ENCODE results near the gene AHI1. TPM values are rescaled to one million over a fixed set of nuclear protein-coding genes. Genes with fewer than 3 reads are reported as not detected.

The AHI1 gene
- total RNA-seq, 1 donor from 2014 or later = 14.2 TPM

DNA sequence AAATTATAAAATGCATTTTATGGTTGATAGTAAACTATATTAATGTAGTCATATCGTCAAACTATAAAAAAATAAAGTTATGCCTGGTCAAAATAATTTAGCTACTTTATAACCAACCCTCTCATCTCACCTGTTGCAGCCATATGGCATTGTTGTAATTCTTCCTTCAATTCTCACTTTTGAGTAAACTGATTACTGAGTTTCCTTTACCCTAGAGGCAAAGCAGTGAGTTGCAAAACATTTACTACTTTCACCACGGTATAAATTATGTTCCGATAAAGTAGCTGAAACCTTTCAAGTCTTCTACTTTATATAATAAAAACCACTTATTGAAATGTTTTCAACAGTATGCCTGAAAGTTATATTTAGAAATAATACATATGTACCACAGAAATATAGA, 113.8 kb downstream of the AHI1 start:
- no peaks in the 10 kb centered on the region for H3K36me3 Mint-ChIP-seq (ENCODE audit: low read depth, unreplicated experiment)
- H4K20me1 ChIP-seq (ENCODE audit: insufficient read depth, low read length) = no peaks in the 10 kb centered on the region
- H3K4me1 ChIP-seq (ENCODE audit: insufficient read depth, low read length) = no peaks in the 10 kb centered on the region
- peaks cover 4% of the 10 kb centered on the region for H3K4me1 Mint-ChIP-seq (ENCODE audit: low read depth, unreplicated experiment)
- H3K4me3 Mint-ChIP-seq (ENCODE audit: unreplicated experiment) = no peak overlapping the region
- no peak overlapping the region for H3K4me3 ChIP-seq (ENCODE audit: insufficient read depth, low read depth, low read length)
- no peaks in the 10 kb centered on the region for H3K27me3 Mint-ChIP-seq (ENCODE audit: low read depth, unreplicated experiment)
- no peaks in the 10 kb centered on the region for H3K79me2 ChIP-seq (ENCODE audit: insufficient read depth, low read length)
- H3K9me3 ChIP-seq (ENCODE audit: insufficient read depth, low read depth, low read length) = no peaks in the 10 kb centered on the region
- FAIRE-seq (no peak), DNase-seq (ENCODE audit: low read depth) (no peak)
- no peaks in the 10 kb centered on the region for H3K36me3 ChIP-seq (ENCODE audit: insufficient read depth, low read length)
- no peaks in the 10 kb centered on the region for H3K9me3 Mint-ChIP-seq (ENCODE audit: unreplicated experiment)
- no peak overlapping the region for H3K27ac ChIP-seq (ENCODE audit: low read depth, low read length)
- H3K4me2 ChIP-seq (ENCODE audit: low read length) = no peak overlapping the region
- no peak overlapping the region for H3K27ac Mint-ChIP-seq (ENCODE audit: unreplicated experiment)
- H2AFZ ChIP-seq (ENCODE audit: low read depth, low read length) = no peak overlapping the region
- no peak overlapping the region for H3K9ac ChIP-seq (ENCODE audit: low read length)
- no peaks in the 10 kb centered on the region for H3K27me3 ChIP-seq (ENCODE audit: insufficient read depth, low read length)
- TF ChIP-seq, protein P1, sequence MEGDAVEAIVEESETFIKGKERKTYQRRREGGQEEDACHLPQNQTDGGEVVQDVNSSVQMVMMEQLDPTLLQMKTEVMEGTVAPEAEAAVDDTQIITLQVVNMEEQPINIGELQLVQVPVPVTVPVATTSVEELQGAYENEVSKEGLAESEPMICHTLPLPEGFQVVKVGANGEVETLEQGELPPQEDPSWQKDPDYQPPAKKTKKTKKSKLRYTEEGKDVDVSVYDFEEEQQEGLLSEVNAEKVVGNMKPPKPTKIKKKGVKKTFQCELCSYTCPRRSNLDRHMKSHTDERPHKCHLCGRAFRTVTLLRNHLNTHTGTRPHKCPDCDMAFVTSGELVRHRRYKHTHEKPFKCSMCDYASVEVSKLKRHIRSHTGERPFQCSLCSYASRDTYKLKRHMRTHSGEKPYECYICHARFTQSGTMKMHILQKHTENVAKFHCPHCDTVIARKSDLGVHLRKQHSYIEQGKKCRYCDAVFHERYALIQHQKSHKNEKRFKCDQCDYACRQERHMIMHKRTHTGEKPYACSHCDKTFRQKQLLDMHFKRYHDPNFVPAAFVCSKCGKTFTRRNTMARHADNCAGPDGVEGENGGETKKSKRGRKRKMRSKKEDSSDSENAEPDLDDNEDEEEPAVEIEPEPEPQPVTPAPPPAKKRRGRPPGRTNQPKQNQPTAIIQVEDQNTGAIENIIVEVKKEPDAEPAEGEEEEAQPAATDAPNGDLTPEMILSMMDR (IDR thresholded peaks at IDR 0.05; ENCODE audit: insufficient read depth, low read depth, low read length) = no peak

GRCh38 chr6:135383301-135383700, 114.2 kb downstream of the AHI1 start:
- no peak for FAIRE-seq

GRCh38 chr6:135382182-135382628, 115.3 kb downstream of the AHI1 start:
- H3K4me3 ChIP-seq (ENCODE audit: insufficient read depth, low read depth, low read length) = no peak overlapping the region
- Mint-ChIP-seq H3K27ac (ENCODE audit: unreplicated experiment) (no peak overlapping the region), H3K36me3 (ENCODE audit: low read depth, unreplicated experiment) (no peaks in the 10 kb centered on the region), H3K4me3 (ENCODE audit: unreplicated experiment) (no peak overlapping the region), H3K27me3 (ENCODE audit: low read depth, unreplicated experiment) (no peaks in the 10 kb centered on the region), H3K4me1 (ENCODE audit: low read depth, unreplicated experiment) (peaks cover 4% of the 10 kb centered on the region), H3K9me3 (ENCODE audit: unreplicated experiment) (no peaks in the 10 kb centered on the region)
- no peaks in the 10 kb centered on the region for H3K27me3 ChIP-seq (ENCODE audit: insufficient read depth, low read length)
- no peak overlapping the region for H3K27ac ChIP-seq (ENCODE audit: low read depth, low read length)
- no peaks in the 10 kb centered on the region for H3K79me2 ChIP-seq (ENCODE audit: insufficient read depth, low read length)
- H3K9me3 ChIP-seq (ENCODE audit: insufficient read depth, low read depth, low read length) = no peaks in the 10 kb centered on the region
- TF ChIP-seq, protein P1 (IDR thresholded peaks at IDR 0.05; ENCODE audit: insufficient read depth, low read depth, low read length) = no peak
- TF ChIP-seq EZH2 (IDR thresholded peaks at IDR 0.05; ENCODE audit: insufficient read depth, low read length) = no peak
- H2AFZ ChIP-seq (ENCODE audit: low read depth, low read length) = no peak overlapping the region
- no peaks in the 10 kb centered on the region for H3K36me3 ChIP-seq (ENCODE audit: insufficient read depth, low read length)
- FAIRE-seq (peak; percentile 26), DNase-seq (ENCODE audit: low read depth) (peak; percentile 11)
- no peaks in the 10 kb centered on the region for H4K20me1 ChIP-seq (ENCODE audit: insufficient read depth, low read length)
- no peak overlapping the region for H3K4me2 ChIP-seq (ENCODE audit: low read length)
- H3K9ac ChIP-seq (ENCODE audit: low read length) = no peak overlapping the region
- H3K4me1 ChIP-seq (ENCODE audit: insufficient read depth, low read length) = no peaks in the 10 kb centered on the region

More at GRCh38 chr6:135383301-135383700, 114.2 kb downstream of the AHI1 start:
- Histone ChIP-seq H3K4me1 (ENCODE audit: insufficient read depth, low read length) (no peaks in the 10 kb centered on the region), H3K4me2 (ENCODE audit: low read length) (no peak overlapping the region), H3K79me2 (ENCODE audit: insufficient read depth, low read length) (no peaks in the 10 kb centered on the region), H3K27ac (ENCODE audit: low read depth, low read length) (no peak overlapping the region), H3K9me3 (ENCODE audit: insufficient read depth, low read depth, low read length) (no peaks in the 10 kb centered on the region), H4K20me1 (ENCODE audit: insufficient read depth, low read length) (no peaks in the 10 kb centered on the region), H3K27me3 (ENCODE audit: insufficient read depth, low read length) (no peaks in the 10 kb centered on the region), H2AFZ (ENCODE audit: low read depth, low read length) (no peak overlapping the region), H3K36me3 (ENCODE audit: insufficient read depth, low read length) (no peaks in the 10 kb centered on the region), H3K4me3 (ENCODE audit: insufficient read depth, low read depth, low read length) (no peak overlapping the region), H3K9ac (ENCODE audit: low read length) (no peak overlapping the region)
- TF ChIP-seq, protein P1 (IDR thresholded peaks at IDR 0.05; ENCODE audit: insufficient read depth, low read depth, low read length) = no peak
- TF ChIP-seq EZH2 (IDR thresholded peaks at IDR 0.05; ENCODE audit: insufficient read depth, low read length) = no peak
- Mint-ChIP-seq H3K27ac (ENCODE audit: unreplicated experiment) (no peak overlapping the region), H3K9me3 (ENCODE audit: unreplicated experiment) (no peaks in the 10 kb centered on the region), H3K27me3 (ENCODE audit: low read depth, unreplicated experiment) (no peaks in the 10 kb centered on the region), H3K36me3 (ENCODE audit: low read depth, unreplicated experiment) (no peaks in the 10 kb centered on the region), H3K4me1 (ENCODE audit: low read depth, unreplicated experiment) (peaks cover 4% of the 10 kb centered on the region), H3K4me3 (ENCODE audit: unreplicated experiment) (no peak overlapping the region)
- DNase-seq (ENCODE audit: low read depth) = no peak

Measured in astrocyte (in vitro differentiated cells and primary cell).